AG04449 (cell line): Measurements from ENCODE around the gene MYO7A.
A peak's percentile ranks its signal among the peaks of the same experiment; 100 is the strongest.
"Not testable (repeated sequence)": the region's sequence is repeated elsewhere in the genome, so short reads cannot be mapped to it uniquely, and the experiment has no call there.

ENCODE experiments used
- CTCF ChIA-PET: fragments of 350-600 bp; formaldehyde crosslinking; extraction: SDS; loops from one replicate; lab custom pipeline; 2021; ENCODE audit warnings: antibody characterized with exemption; lab: Yijun Ruan, JAX
- POLR2A ChIA-PET: fragments of 400-600, 350-600 bp; formaldehyde crosslinking; extraction: SDS; loops from one replicate; lab custom pipeline; 2020; ENCODE audit warnings: antibody characterized with exemption, inconsistent platforms; lab: Yijun Ruan, JAX
- DNase-seq: peaks from one replicate; pipeline ENCODE4 v3.0.0-alpha.2; 2010; ENCODE audit warnings: low read depth, low spot score
- H3K4me3 ChIP-seq: 2 replicates; pipeline ENCODE4 v1.5.1; 2011; ENCODE audit warnings: low read depth, mild to moderate bottlenecking, control low read depth, low read length
- CTCF ChIP-seq: IDR thresholded peaks from one replicate; pipeline ENCODE4 v1.5.1; 2011; ENCODE audit warnings: mild to moderate bottlenecking, moderate library complexity, low read length, control low read depth, inconsistent platforms; ENCODE audit not compliant: insufficient read depth; ENCODE audit errors: missing control alignments

The MYO7A gene

GRCh38 chr11:77095551-77096490 is 32.2 kb upstream of the MYO7A start:
- no peak overlapping the region for H3K4me3 ChIP-seq
- DNase-seq: no peak
- TF ChIP-seq CTCF: no peak
- CTCF ChIA-PET: interaction anchor here (0.7 to 11.9 kb wide), 8 partner anchors 12 to 452 kb away, joined by 3 to 320 read pairs (median 8); partner anchors contain the start of gene OMP
- POLR2A ChIA-PET: no interaction called here

- H3K4me3 ChIP-seq: no peak overlapping the region
- no peak for TF ChIP-seq CTCF
- POLR2A ChIA-PET: interaction anchor here (0.8 kb wide), 1 partner anchor 30 kb away, joined by 3 read pairs; the partner anchor contains the start of gene CAPN5
- no peak for DNase-seq
- CTCF ChIA-PET: interaction anchor here (0.8 to 11.9 kb wide), 4 partner anchors 11 to 452 kb away, joined by 3 to 320 read pairs (median 216); partner anchors contain the start of gene OMP
Observed at GRCh38 chr11:77096591-77097019, 31.4 kb upstream of the MYO7A start.

GRCh38 chr11:77097180-77097579 is 30.9 kb upstream of the MYO7A start:
- not testable (repeated sequence) for DNase-seq, H3K4me3 ChIP-seq
- ChIA-PET CTCF (interaction anchor here (9.2 to 11.9 kb wide), 3 partner anchors 11 to 45 kb away, joined by 160 to 320 read pairs (median 273); partner anchors contain the start of gene OMP), POLR2A (interaction anchor here (0.8 kb wide), 1 partner anchor 30 kb away, joined by 3 read pairs; the partner anchor contains the start of gene CAPN5)

GRCh38 chr11:77100166-77101042 is 27.6 kb upstream of the MYO7A start:
- H3K4me3 ChIP-seq: no peak overlapping the region
- POLR2A ChIA-PET: no interaction called here
- DNase-seq: no peak
- no peak for TF ChIP-seq CTCF
- CTCF ChIA-PET: interaction anchor here (0.6 to 17.5 kb wide), 5 partner anchors 9 to 53 kb away, joined by 3 to 273 read pairs (median 5); no protein-coding TSS in a partner anchor

- POLR2A ChIA-PET: no interaction called here
- no peak for DNase-seq
- H3K4me3 ChIP-seq: no peak overlapping the region
- peak; percentile 48 for TF ChIP-seq CTCF
- CTCF ChIA-PET: interaction anchor here (0.8 to 17.5 kb wide), 11 partner anchors 9 to 456 kb away, joined by 3 to 273 read pairs (median 4); no protein-coding TSS in a partner anchor
Observed at GRCh38 chr11:77101043-77101537, 27.0 kb upstream of the MYO7A start.
